ENCODE data around the gene TMEM8B.

DNA sequence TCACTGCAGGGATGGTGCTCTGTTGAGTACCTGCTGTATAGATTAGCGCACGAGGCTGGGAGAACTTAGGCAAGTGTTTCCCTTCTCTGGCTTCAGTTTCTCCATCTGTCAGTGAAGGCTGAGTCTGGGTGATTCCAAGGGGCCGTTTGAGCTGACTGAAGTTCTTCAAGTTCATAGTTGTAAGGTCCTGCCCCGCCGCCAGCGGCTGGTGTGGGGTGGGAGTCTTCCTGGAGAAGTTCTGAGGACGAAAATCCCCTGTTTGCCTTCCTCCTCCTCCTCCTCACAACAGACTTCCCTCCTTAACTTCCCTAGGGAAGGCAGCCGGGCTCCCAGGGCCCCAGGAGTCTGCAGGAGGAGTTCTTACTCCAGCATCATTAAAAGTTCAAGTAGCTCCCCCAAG, 75.3 kb downstream of the TMEM8B start:
- TF ChIP-seq, protein P1, sequence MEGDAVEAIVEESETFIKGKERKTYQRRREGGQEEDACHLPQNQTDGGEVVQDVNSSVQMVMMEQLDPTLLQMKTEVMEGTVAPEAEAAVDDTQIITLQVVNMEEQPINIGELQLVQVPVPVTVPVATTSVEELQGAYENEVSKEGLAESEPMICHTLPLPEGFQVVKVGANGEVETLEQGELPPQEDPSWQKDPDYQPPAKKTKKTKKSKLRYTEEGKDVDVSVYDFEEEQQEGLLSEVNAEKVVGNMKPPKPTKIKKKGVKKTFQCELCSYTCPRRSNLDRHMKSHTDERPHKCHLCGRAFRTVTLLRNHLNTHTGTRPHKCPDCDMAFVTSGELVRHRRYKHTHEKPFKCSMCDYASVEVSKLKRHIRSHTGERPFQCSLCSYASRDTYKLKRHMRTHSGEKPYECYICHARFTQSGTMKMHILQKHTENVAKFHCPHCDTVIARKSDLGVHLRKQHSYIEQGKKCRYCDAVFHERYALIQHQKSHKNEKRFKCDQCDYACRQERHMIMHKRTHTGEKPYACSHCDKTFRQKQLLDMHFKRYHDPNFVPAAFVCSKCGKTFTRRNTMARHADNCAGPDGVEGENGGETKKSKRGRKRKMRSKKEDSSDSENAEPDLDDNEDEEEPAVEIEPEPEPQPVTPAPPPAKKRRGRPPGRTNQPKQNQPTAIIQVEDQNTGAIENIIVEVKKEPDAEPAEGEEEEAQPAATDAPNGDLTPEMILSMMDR (IDR thresholded peaks at IDR 0.05; ENCODE audit: low read depth, low read length, poor library complexity, severe bottlenecking), result no peak
- no peak for TF ChIP-seq EZH2phosphoT487 (IDR thresholded peaks at IDR 0.05; ENCODE audit: borderline replicate concordance, low read length)

Data from DOHH2 (cell line).